H1 (cell line): Measurements from ENCODE around the gene GRIA4. TPM values are rescaled to one million over a fixed set of nuclear protein-coding genes. Genes with fewer than 3 reads are reported as not detected.

ENCODE experiments used
- CTCF ChIA-PET: fragments of 300-600 bp; sonication (Branson Sonifier 250); formaldehyde crosslinking; loops from one replicate; lab custom pipeline; 2021; ENCODE audit not compliant: partially characterized antibody; lab: Charles Lee
- POLR2A ChIA-PET: fragments of 300-600 bp; sonication (Branson Sonifier 250); formaldehyde crosslinking; loops from one replicate; lab custom pipeline; 2021; ENCODE audit warnings: inconsistent platforms; ENCODE audit not compliant: partially characterized antibody; lab: Charles Lee
- DNase-seq, 2 experiments: peaks; one replicate each; pipeline versions ENCODE4 v3.0.0 to v3.0.0-alpha.2; 2010 to 2022; ENCODE audit warnings: low spot score in 2 of 2, low read depth in 1 of 2, mixed read lengths in 1 of 2
- FAIRE-seq: peaks from 2 replicates; lab custom pipeline; 2011; peaks lifted over from hg19 to GRCh38; lab: Jason Lieb, UNC
- H2AFZ ChIP-seq: 2 replicates; pipeline ENCODE4 v1.8.1; 2012; ENCODE audit warnings: low read length, inconsistent platforms
- H2AK5ac ChIP-seq: 2 replicates; pipeline ENCODE4 v1.6.1; 2013; ENCODE audit warnings: low read depth, low read length
- H2BK120ac ChIP-seq: replicated peaks from 2 replicates; pipeline ENCODE3; 2013; ENCODE audit warnings: low read depth, low read length, inconsistent platforms
- H2BK12ac ChIP-seq: 2 replicates; pipeline ENCODE4 v1.6.1; 2013; ENCODE audit warnings: low read depth, low read length
- H2BK15ac ChIP-seq: 2 replicates; pipeline ENCODE4 v1.6.1; 2013; ENCODE audit warnings: low read length
- H2BK20ac ChIP-seq: 2 replicates; pipeline ENCODE4 v1.6.1; 2013; ENCODE audit warnings: low read length
- H2BK5ac ChIP-seq: 2 replicates; pipeline ENCODE4 v1.6.1; 2013; ENCODE audit warnings: low read depth, low read length
- H3K14ac ChIP-seq: 2 replicates; pipeline ENCODE4 v1.6.1; 2013; ENCODE audit warnings: inconsistent platforms; ENCODE audit not compliant: insufficient read length
- H3K18ac ChIP-seq: 2 replicates; pipeline ENCODE4 v1.6.1; 2013; ENCODE audit warnings: low read length; ENCODE audit errors: extremely low read depth
- H3K23ac ChIP-seq: 2 replicates; pipeline ENCODE4 v1.6.1; 2013; ENCODE audit warnings: inconsistent platforms; ENCODE audit not compliant: insufficient read length
- H3K23me2 ChIP-seq: 2 replicates; pipeline ENCODE4 v1.6.1; 2013; ENCODE audit warnings: low read depth, low read length
- H3K27ac ChIP-seq: 2 replicates; pipeline ENCODE4 v1.6.1; 2011; ENCODE audit warnings: low read depth, low read length, inconsistent platforms
- H3K27me3 ChIP-seq, 4 experiments: replicated peaks in 1 of 4; 1 replicate in 1 of 4; 2 replicates in 3 of 4; pipeline versions ENCODE4 v1.6.1 to v1.8.1; 2011 to 2013; ENCODE audit warnings: low read length in 3 of 4, mild to moderate bottlenecking in 3 of 4, inconsistent platforms in 2 of 4, mixed read lengths in 2 of 4, moderate library complexity in 1 of 4; ENCODE audit not compliant: control insufficient read depth in 3 of 4, insufficient read depth in 3 of 4; ENCODE audit errors: extremely low read depth in 1 of 4
- H3K36me3 ChIP-seq, 4 experiments: 2 replicates each; pipeline versions ENCODE4 v1.6.1 to v1.8.1; 2011 to 2013; ENCODE audit warnings: mild to moderate bottlenecking in 4 of 4, low read length in 3 of 4, moderate library complexity in 2 of 4, control low read depth in 1 of 4, inconsistent platforms in 1 of 4; ENCODE audit not compliant: insufficient read depth in 4 of 4, control insufficient read depth in 2 of 4
- H3K4ac ChIP-seq: replicated peaks from 2 replicates; pipeline ENCODE3; 2013; ENCODE audit warnings: low read length, low read depth, mixed read lengths, inconsistent platforms; ENCODE audit not compliant: insufficient read length
- H3K4me1 ChIP-seq, 4 experiments: replicated peaks in 1 of 4; 1 replicate in 1 of 4; 2 replicates in 3 of 4; pipeline versions ENCODE4 v1.6.1 to v1.8.1; 2011 to 2013; ENCODE audit warnings: low read length in 3 of 4, inconsistent platforms in 2 of 4, mixed read lengths in 1 of 4; ENCODE audit not compliant: insufficient read depth in 4 of 4, control insufficient read depth in 3 of 4
- H3K4me2 ChIP-seq, 2 experiments: 2 replicates each; pipeline versions ENCODE4 v1.6.1 to v1.8.1; 2011 to 2013; ENCODE audit warnings: low read depth in 2 of 2, low read length in 2 of 2, control low read depth in 1 of 2, inconsistent platforms in 1 of 2, mild to moderate bottlenecking in 1 of 2; ENCODE audit not compliant: insufficient read depth in 1 of 2
- H3K4me3 ChIP-seq, 4 experiments: fragments of 200-600, 300-600 bp in 1 of 4; sonication (generic), shearing (Covaris generic), sonication (Bioruptor Twin) in 1 of 4; 2 replicates each; pipeline versions ENCODE4 v1.5.1 to v1.8.1; 2011 to 2016; ENCODE audit warnings: low read length in 4 of 4, low read depth in 3 of 4, control low read depth in 2 of 4, inconsistent platforms in 2 of 4, mild to moderate bottlenecking in 2 of 4, mixed read lengths in 1 of 4, moderate library complexity in 1 of 4; ENCODE audit not compliant: insufficient read depth in 2 of 4; ENCODE audit errors: extremely low read depth in 1 of 4
- H3K56ac ChIP-seq: replicated peaks from 2 replicates; pipeline ENCODE3; 2013; ENCODE audit warnings: low read depth, mild to moderate bottlenecking, mixed read lengths, low read length, inconsistent platforms; ENCODE audit not compliant: insufficient read length
- H3K79me1 ChIP-seq: 2 replicates; pipeline ENCODE4 v1.6.1; 2013; ENCODE audit warnings: low read depth, low read length, control low read depth
- H3K79me2 ChIP-seq, 2 experiments: 2 replicates each; pipeline versions ENCODE4 v1.6.1 to v1.8.1; 2012 to 2013; ENCODE audit warnings: low read length in 2 of 2, mild to moderate bottlenecking in 2 of 2, inconsistent platforms in 1 of 2; ENCODE audit not compliant: insufficient read depth in 2 of 2, control insufficient read depth in 1 of 2
- H3K9ac ChIP-seq, 4 experiments: replicated peaks in 1 of 4; 1 replicate in 1 of 4; 2 replicates in 3 of 4; pipeline versions ENCODE4 v1.6.1 to v1.8.1; 2011 to 2013; ENCODE audit warnings: low read depth in 3 of 4, low read length in 3 of 4, control low read depth in 2 of 4, mild to moderate bottlenecking in 2 of 4, moderate library complexity in 2 of 4, inconsistent platforms in 1 of 4; ENCODE audit errors: extremely low read depth in 1 of 4
- H3K9me3 ChIP-seq, 2 experiments: 2 replicates each; pipeline versions ENCODE4 v1.6.1 to v1.8.1; 2012 to 2013; ENCODE audit warnings: mild to moderate bottlenecking in 2 of 2, moderate library complexity in 2 of 2, control low read depth in 1 of 2, inconsistent platforms in 1 of 2, low read depth in 1 of 2, low read length in 1 of 2, mixed read lengths in 1 of 2; ENCODE audit not compliant: insufficient read depth in 2 of 2
- H4K20me1 ChIP-seq, 2 experiments: replicated peaks in 1 of 2; 2 replicates each; pipeline versions ENCODE3 to v1.8.1; 2011 to 2013; ENCODE audit warnings: inconsistent platforms in 2 of 2, low read length in 2 of 2, mild to moderate bottlenecking in 1 of 2; ENCODE audit not compliant: insufficient read depth in 2 of 2, control insufficient read depth in 1 of 2
- H4K5ac ChIP-seq: 2 replicates; pipeline ENCODE4 v1.6.1; 2013; ENCODE audit warnings: low read length, low read depth, mixed read lengths, inconsistent platforms; ENCODE audit not compliant: insufficient read length
- H4K8ac ChIP-seq: 2 replicates; pipeline ENCODE4 v1.8.0; 2013; ENCODE audit warnings: mild to moderate bottlenecking, moderate library complexity, low read length, inconsistent platforms; ENCODE audit not compliant: insufficient read depth; ENCODE audit errors: extremely low read depth
- H4K91ac ChIP-seq: replicated peaks from 2 replicates; pipeline ENCODE3; 2013; ENCODE audit warnings: low read length, mixed read lengths, inconsistent platforms; ENCODE audit not compliant: insufficient read length
- CHD2 ChIP-seq: IDR thresholded peaks from 2 replicates; pipeline ENCODE4 v1.6.1; 2012; ENCODE audit warnings: low read length, improper control_type of control experiment
- CTBP2 ChIP-seq: IDR thresholded peaks from 2 replicates; pipeline ENCODE4 v1.7.0; 2011; ENCODE audit warnings: borderline replicate concordance, mild to moderate bottlenecking, moderate library complexity, mixed read lengths, low read length; ENCODE audit not compliant: insufficient read depth, insufficient read length
- EZH2 ChIP-seq: fragments of 200-600 bp; sonication (generic); IDR thresholded peaks from 2 replicates; pipeline ENCODE4 v1.7.1; 2012; ENCODE audit warnings: low read depth, mild to moderate bottlenecking, moderate library complexity, low read length, inconsistent platforms; ENCODE audit not compliant: severe bottlenecking
- JUND ChIP-seq: IDR thresholded peaks from 2 replicates; pipeline ENCODE4 v1.6.1; 2011; ENCODE audit warnings: mild to moderate bottlenecking, improper control_type of control experiment, low read length
- PHF8 ChIP-seq: fragments of 200-600 bp; sonication (generic); conservative IDR thresholded peaks from 2 replicates; pipeline ENCODE4 v1.7.1; 2012; ENCODE audit warnings: low read depth, mild to moderate bottlenecking, inconsistent platforms, low read length, moderate library complexity
- TEAD4 ChIP-seq: IDR thresholded peaks from 2 replicates; pipeline ENCODE4 v1.6.1; 2012; ENCODE audit warnings: low read depth, low read length, inconsistent platforms, mixed read lengths
- WGBS, 2 experiments: shearing (Covaris generic) in 1 of 2; methylation state at CpG; one replicate each; pipeline versions ENCODE4 v1.1.6 to v1.1.7; 2013 to 2015; ENCODE audit warnings: low lambda C conversion rate in 2 of 2, mixed read lengths in 2 of 2, inconsistent platforms in 1 of 2, low coverage in 1 of 2, missing lambda C conversion rate in 1 of 2; ENCODE audit not compliant: insufficient replicate concordance in 2 of 2, insufficient coverage in 1 of 2, insufficient read length in 1 of 2; ENCODE audit errors: extremely low coverage in 1 of 2, missing lambda C conversion rate in 1 of 2; 5-methylcytosine and 5-hydroxymethylcytosine counted together
- polyA plus RNA-seq, 7 experiments: library from polyadenylated mRNA; depleted of rRNA in 3 of 7; stranded (reverse) in 5 of 7; unstranded in 2 of 7; fragments of >200 nt in 5 of 7; fragments of 200-250 nt in 2 of 7; gene quantifications; 1 replicate in 5 of 7; 2 replicates in 1 of 7; 4 replicates in 1 of 7; pipeline versions ENCODE4 v1.2.1 to v1.2.3, GENCODE V29; 2011 to 2013; ENCODE audit warnings: missing spikeins in 2 of 7, mixed read lengths in 2 of 7
- total RNA-seq: library from RNA; stranded (reverse); fragmentation: NEBNext Ultra II Directional; extraction: Animal tissue kit (Norgen Biotek cat#: 25700); gene quantifications from 2 replicates; pipeline ENCODE4 v1.2.1, GENCODE V29; 2021
- TF ChIP-seq, protein P1 (sequence below), 3 experiments: IDR thresholded peaks; 1 replicate in 2 of 3; 2 replicates in 1 of 3; pipeline versions ENCODE4 v1.5.1 to v1.6.1; 2011; ENCODE audit warnings: low read length in 3 of 3, mild to moderate bottlenecking in 3 of 3, inconsistent platforms in 2 of 3, low read depth in 1 of 3, moderate library complexity in 1 of 3; ENCODE audit not compliant: insufficient read depth in 1 of 3; ENCODE audit errors: control extremely low read depth in 1 of 3

The GRIA4 gene
- total and polyA plus RNA-seq, 2 of the 8 experiments (the other 6 are each of a cell fraction or from before 2014, with no cell fraction given), result 12.5 to 21.8 TPM

DNA sequence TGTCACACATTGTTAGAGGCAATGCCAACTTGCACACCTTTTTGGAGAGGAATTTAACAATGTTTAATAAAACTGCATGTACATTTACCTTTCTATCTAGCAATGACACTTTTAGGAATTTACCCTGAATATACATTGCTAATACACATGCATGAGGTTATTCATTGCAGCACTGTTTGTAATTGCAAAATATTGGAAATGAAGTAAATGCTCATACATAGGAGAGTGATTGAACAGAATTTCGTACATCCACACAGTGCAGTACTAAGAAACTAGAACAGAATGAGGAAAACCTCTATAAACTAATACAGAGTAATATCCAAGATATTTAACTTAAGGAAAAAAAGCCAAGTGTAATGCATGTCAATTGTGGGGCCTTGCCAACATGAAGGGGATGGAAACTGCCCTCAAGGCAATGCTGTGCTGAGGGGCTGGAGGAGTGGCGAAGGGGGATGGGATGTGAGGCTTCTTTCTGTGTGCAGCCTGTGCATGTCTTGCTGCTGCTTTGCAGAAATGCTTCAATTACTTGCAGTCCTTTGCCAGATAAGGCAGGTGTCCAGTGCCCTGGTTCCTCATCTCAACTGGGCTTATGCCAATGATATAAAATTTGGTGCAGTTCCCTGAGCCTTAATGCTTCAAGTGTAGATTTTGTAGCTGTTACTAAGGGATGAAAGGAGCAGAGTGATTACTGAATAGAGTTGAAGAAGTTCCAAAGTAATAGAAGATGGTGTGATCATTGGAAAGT, 96.1 kb downstream of the GRIA4 start:
- Histone ChIP-seq H3K14ac (no peak overlapping the region), H4K91ac (no peak overlapping the region), H2BK5ac (no peak overlapping the region), H3K27me3 (no peaks in the 10 kb centered on the region), H4K5ac (no peak overlapping the region), H2BK12ac (no peak overlapping the region), H2BK15ac (no peak overlapping the region), H3K9me3 (no peaks in the 10 kb centered on the region), H3K79me1 (no peaks in the 10 kb centered on the region), H3K27ac (no peak overlapping the region), H2BK120ac (no peak overlapping the region), H3K56ac (no peak overlapping the region), H2AFZ (no peak overlapping the region), H2AK5ac (no peak overlapping the region), H3K4me3 (no peak overlapping the region), H2BK20ac (no peak overlapping the region), H3K79me2 (no peaks in the 10 kb centered on the region), H3K9ac (no peak overlapping the region), H3K23ac (no peak overlapping the region), H3K4ac (no peak overlapping the region), H3K36me3 (no peaks in the 10 kb centered on the region), H3K23me2 (no peaks in the 10 kb centered on the region), H3K18ac (no peak overlapping the region), H3K4me1 (no peaks in the 10 kb centered on the region; a peak in 1 of 7 replicates), H4K20me1 (no peaks in the 10 kb centered on the region), H4K8ac (no peak overlapping the region), H3K4me2 (no peak overlapping the region)
- FAIRE-seq (no peak), DNase-seq (no peak)
- no peak for TF ChIP-seq TEAD4
- TF ChIP-seq EZH2, result no peak
- no peak for TF ChIP-seq PHF8
- TF ChIP-seq CHD2, result no peak
- TF ChIP-seq CTBP2, result no peak
- TF ChIP-seq JUND, result no peak
- TF ChIP-seq, protein P1, sequence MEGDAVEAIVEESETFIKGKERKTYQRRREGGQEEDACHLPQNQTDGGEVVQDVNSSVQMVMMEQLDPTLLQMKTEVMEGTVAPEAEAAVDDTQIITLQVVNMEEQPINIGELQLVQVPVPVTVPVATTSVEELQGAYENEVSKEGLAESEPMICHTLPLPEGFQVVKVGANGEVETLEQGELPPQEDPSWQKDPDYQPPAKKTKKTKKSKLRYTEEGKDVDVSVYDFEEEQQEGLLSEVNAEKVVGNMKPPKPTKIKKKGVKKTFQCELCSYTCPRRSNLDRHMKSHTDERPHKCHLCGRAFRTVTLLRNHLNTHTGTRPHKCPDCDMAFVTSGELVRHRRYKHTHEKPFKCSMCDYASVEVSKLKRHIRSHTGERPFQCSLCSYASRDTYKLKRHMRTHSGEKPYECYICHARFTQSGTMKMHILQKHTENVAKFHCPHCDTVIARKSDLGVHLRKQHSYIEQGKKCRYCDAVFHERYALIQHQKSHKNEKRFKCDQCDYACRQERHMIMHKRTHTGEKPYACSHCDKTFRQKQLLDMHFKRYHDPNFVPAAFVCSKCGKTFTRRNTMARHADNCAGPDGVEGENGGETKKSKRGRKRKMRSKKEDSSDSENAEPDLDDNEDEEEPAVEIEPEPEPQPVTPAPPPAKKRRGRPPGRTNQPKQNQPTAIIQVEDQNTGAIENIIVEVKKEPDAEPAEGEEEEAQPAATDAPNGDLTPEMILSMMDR (IDR thresholded peaks at IDR 0.05; ENCODE audit: control extremely low read depth in 1 of 3, insufficient read depth in 1 of 3, low read depth in 1 of 3, low read length in 3 of 3), result no peak
- WGBS, 2 experiments, result 83% methylated on average over 2 of the region's 2 CpGs; no CpG with 5 or more reads in 1 of the 2 experiments
- ChIA-PET POLR2A (no interaction called here), CTCF (no interaction called here)
